HuH-7 (cell line): ENCODE measurements around the gene FMNL1.
"Not testable (repeated sequence)": the region's sequence is repeated elsewhere in the genome, so short reads cannot be mapped to it uniquely, and the experiment has no call there.

Experiments used
- DNase-seq: peaks from one replicate; pipeline ENCODE4 v3.0.0; 2011; ENCODE audit warnings: low spot score

Gene FMNL1

DNA sequence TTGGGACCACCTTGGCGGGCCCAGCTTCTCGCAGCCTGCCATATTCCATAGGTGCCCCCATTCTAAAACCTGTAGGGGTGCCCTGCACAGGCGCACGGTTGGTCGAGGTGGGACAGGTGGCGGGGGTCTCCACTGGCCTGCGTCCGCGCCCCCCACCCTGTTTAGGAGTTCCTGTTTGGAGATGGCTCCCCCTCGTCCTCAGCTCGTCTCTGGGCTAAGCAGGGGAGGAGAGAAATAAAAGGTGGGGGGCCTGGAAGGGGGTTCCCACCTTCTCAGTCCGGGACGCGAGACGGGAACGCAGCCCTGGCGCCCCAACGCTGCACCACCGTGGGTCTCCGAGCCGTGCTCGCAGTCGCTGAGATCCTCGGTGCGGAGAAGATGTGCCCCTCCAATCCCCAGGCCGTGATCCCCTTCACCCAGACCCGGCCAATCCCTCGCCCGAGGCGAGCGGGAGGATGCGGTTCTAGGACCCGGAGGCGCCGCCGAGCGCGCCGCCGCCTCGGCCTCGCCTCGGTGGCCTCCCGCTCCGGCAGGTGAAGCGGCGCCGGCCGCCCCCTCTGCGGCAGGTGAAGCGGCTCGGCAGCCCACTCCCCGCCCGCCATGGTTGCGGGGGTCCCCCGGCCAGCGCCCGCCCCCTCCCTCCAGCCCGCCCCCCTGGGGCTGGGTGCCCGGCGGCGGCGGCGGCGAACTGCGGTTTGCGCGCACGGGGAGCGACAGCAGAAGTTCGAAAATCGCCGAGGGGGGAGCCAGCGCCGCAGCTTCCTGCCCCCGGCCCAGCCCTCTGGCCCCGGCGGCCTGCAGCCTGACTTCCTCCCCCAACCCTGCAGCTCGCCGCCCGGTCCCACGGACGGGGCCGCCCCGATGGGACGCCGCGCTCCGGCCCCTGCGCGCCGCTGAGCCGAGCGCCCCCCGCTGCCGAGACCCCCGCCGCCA is at the start of gene FMNL1:
Gene FMNL1 (plus strand): TSS at position 805 of the 933 bp plus-strand sequence. CDS start 240 bp downstream, outside the sequence.
- no peak for DNase-seq

DNA sequence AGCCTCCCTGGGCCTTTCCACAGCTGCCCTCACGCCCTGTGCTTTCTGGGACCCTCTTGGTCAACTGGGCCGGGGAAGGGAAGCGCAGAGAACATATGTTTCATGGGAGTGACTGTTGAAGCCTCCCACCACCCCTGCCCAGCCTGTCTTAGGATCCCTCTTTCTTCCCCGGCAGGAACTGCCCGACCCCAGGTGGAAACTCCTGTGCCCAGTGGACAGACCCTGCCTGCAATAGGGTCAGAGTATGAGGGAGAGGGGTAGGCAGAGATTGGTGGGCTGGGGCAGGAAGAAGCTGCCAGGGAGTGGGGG is 49.5 kb upstream of the FMNL1 start:
- DNase-seq = no peak

GRCh38 chr17:45172541-45173286 is 49.0 kb upstream of the FMNL1 start:
- DNase-seq = no peak

DNA sequence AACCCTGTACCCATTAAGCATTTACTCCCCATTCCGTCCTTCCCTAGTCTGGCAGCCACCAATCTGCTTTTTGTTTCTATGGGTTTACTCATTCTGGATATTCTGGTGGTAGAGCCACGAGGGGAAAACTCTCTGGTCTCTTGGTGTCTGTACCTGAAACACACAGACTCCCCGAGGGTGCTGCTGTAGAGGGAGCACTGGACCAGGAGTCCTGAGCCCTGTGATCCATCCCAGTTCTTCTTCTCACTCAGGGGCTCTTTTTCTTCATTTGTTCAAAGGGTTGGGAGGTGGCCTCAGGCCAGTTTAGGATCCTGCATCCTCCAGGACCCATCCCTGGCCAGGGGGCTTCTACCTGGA is 45.9 kb upstream of the FMNL1 start:
- DNase-seq = no peak

- DNase-seq = no peak
These were observed 44.1 kb upstream of the FMNL1 start for GRCh38 chr17:45177563-45177962.

DNA sequence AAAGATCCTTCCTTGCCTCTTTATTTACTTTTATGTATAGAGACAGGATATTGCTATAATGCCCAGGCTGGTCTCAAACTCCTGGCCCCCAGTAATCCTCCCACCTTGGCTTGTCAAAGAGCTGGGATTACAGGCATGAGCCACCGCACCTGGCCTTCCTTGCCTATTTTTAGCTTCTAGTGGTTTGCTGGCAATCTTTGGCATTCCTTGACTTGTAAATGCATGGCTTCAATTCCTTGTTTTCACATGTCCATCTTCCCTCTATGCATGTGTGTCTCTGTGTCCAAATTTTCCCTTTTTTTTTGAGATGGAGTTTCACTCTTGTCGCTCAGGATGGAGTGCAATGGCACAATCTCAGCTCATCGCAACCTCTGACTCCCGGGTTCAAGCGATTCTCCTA is 37.5 kb upstream of the FMNL1 start:
- DNase-seq = no peak

- DNase-seq = no peak
These were observed 34.8 kb upstream of the FMNL1 start for GRCh38 chr17:45186801-45187354.

DNA sequence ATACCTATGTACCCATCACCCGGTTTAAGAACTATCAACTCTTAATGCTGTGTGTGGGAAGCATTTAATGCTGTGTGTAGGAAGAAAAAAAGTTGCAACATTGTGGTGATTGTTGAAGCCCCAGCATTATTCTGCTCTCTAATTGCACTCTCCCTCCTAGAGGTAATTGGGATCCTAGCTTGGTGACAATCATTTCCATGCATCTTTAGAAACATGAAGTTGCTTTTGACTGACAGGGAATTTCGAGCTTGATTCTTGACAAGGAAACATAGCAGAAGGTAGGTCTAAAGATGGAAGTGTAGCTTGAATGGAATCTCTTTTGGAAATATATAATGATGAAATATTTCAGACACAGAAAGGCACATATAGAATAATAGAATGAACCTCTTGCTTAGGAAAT is 32.7 kb upstream of the FMNL1 start:
- no peak for DNase-seq

DNA sequence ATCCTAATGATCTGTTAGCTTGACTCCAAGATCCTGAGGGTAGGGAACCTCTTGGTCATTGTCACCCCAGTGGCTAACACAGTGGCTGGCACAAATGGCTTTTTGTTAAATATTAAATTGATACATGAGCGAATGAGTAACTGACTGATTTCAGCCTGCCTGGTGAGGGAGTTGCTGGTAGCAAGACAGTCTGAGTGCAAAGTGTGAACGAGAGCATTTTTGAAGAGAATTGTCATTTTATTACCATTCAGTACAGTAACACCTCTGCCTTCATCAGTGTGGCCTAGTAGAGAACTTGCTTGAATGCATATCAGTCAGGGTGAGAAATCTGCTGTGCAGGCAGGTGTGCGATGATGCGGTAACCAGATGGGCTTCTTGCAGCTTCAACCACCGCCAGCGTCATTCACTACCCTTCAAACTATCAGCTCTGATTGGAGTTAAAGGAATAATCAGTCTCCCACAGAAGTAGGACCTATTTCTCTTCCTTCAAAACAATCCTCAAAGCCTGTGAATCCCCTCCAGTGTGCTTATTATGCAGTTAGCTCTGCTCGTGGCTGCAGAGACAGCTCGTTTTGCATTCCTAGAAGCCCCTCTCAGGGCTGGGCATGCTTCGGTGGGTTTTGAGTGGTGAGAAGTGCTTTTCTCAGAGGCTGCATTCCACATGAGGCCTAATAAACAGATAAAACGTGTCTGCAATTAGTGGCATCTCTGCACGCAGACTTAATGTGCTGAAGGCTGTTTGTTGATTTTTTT is 31.0 kb upstream of the FMNL1 start:
- DNase-seq = no peak

- no peak for DNase-seq
These were observed 26.3 kb upstream of the FMNL1 start for GRCh38 chr17:45195424-45195823.

GRCh38 chr17:45197108-45197507 is 24.6 kb upstream of the FMNL1 start:
- no peak for DNase-seq

- peak; percentile 85 for DNase-seq
These were observed 23.9 kb upstream of the FMNL1 start for GRCh38 chr17:45197555-45198334.

DNA sequence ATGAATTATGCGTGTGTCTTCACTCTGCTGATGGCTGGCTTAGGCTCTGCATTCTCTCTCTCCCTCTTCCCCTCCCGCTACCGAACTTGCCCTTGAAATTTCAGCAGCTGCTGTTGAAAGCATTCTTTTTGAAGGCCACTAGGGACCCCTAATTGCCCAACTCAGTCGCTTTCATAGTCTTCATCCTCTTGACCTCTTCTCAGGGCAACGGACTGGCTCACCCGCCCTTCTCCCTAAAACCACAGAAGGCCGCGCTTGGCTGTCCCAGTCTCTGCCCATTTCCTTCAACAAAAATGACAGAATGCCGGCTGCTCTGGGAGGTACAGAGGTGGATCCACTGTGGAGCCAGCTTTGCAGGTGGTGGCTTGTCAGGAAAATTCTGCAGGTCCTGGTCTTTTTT is 21.0 kb upstream of the FMNL1 start:
- no peak for DNase-seq

DNA sequence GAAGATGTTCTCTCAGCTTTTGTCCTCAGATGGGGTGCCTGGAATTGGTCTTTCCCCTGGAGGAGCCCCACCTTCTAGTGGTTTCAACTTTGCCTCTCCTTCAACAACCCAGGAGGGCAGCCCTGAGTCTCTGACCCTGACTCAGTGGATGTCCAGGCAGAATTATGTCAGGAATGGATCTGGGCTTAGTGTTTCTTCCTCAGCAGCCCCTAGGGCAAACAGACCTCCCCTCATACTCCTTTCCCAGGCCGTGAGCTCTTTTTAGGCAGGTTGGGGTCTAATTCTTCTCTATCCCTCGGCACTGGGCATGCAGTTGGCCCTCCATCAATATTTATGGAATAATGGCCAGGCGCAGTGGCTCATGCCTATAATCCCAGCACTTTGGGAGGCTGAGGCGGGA is 20.2 kb upstream of the FMNL1 start:
- DNase-seq = no peak

GRCh38 chr17:45201880-45202279 is 19.8 kb upstream of the FMNL1 start:
- DNase-seq = not testable (repeated sequence)

DNA sequence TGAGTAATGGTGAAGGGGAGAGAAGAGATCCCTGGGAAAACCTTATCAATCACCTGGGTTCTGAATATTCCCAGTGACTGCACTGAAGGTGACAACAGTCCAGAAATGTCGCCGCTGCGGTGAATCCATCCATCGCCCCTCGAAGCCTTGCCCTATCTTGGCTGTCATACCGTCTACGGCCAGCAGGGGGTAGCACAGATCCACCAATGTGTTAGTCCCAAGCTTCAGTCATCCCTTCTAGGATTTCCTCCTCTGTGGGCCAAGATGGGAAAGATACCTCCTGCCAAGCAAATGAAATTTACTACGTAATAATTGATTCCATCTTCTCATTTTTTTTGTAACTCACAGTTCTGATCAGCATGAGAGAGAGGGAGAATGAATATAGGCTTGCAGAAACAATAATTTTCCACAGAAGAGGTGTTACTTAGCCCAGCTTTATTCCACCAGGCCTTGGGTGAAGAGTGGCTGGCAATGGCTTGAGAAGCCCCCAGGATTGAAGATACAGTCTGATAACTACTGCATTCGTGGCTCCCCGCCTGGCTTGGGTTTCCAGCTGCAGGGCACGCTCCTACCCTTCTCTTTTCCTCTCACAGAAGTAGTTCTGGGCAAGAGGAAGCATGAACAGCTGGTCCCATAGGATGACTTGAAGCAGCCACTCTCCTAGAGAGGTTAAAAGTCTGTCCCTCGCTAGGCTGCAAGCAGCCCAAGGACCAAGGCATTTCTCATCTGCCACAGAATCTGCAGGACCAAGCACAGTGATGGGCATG is 2.6 kb upstream of the FMNL1 start:
- peak; percentile 87 for DNase-seq

DNA sequence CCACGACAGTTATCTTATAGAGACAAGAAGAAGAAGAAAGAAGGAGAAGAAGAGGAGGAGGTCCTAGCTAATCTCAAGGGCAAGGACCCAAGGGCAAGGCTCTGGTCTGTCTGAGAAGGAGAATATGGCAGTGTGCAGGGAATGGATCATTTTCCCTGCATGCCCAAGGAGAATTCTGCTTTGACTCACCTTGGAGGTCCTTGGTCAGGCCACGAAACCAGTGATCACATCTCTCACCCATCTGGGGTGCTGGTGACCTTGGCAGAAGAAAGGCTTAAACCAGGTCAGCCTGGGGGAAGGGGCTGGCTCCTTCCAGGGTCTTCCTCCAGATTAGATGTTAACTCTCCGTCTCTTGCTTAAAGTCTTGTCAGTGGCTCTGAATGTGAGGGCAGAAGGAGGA is 1.6 kb upstream of the FMNL1 start:
- no peak for DNase-seq

- no peak for DNase-seq
These were observed 266 bp downstream of the FMNL1 start for GRCh38 chr17:45222014-45222288.

DNA sequence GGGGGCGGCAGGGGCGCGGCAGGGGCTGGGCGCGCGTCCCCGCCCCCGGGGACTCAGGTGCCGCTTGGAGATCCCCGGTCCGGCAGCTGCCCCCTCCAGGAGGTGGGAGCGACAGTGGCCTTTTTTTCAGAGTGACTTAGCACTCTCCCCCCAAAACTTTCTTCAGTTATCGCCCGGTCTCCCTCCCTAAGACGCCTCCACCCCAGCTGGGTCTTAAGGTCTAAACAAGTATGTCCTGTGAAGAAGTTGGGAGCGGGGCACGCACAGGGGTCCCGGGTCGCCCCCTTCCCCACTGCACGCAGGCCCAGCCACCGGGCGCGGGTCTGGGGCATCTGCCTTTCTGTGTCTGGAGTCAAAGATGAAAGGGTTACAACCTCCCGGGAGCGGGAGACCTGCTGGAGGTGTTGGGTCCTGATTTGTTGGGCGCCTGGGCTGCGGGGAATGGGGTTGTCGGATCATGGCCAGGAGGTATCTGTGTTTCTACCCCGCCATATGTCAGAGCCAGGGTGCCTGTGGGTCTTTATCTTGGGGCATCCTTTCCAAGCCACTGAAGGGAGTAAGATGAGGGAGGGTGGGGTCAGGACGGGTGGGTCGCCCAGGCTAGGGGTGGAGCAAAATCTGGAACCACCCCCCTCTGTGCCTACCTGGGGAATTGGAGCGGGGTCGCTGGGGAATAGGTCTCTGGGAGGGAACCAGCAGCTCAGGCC is 757 bp downstream of the FMNL1 start:
- no peak for DNase-seq

DNA sequence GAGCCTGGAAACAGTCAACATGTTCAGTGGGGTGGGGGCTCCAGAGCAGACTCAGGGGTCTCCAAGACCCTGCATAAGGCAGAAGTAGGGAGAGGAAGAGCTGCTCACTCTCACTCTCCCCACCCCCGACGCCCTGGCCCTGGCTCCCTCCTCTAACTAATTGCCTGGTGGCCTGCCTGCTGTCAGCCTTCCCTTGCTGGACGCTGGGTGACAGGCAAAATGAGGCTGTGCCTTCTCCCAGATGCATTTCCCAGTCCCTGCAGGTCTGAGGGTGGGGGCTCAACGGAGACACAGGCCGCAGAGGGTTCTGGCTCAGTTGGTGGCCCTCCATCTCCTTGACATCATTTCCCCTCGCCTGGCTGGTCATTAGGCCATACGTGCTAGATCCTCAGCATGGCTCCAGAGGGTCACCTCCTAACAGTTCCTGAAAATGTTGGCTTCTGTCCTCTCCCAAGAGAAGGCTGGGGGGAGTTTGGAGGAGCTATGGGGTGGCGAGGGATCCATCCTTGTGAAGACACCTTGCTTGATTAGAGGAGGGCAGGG is 1.4 kb downstream of the FMNL1 start:
- DNase-seq = no peak
